Right ventricle myocardium superior (tissue), 1 donor: Measurements from ENCODE around the gene ABHD14A. TPM values are rescaled to one million over a fixed set of nuclear protein-coding genes. Genes with fewer than 3 reads are reported as not detected.
A peak's percentile ranks its signal among the peaks of the same experiment; 100 is the strongest.

ENCODE experiments used
- ATAC-seq: fragments of 200-7000 bp; cut with Tn5 transposase; one replicate; pipeline ENCODE4 v1.9.1; 2020; ENCODE audit warnings: mild to moderate bottlenecking; ENCODE audit not compliant: poor library complexity
- DNase-seq: peaks from one replicate; pipeline ENCODE4 v3.0.0-alpha.2; 2020
- intact Hi-C: fragments of 100-400 bp; cut with DNase I; formaldehyde crosslinking; loops from one replicate; pipeline ENCODE4 v1.11.2; 2022
- total RNA-seq: library from RNA; stranded (reverse); fragmentation: NEBNext Ultra II Directional; extraction: Animal tissue kit (Norgen Biotek cat#: 25700); gene quantifications from one replicate; pipeline ENCODE4 v1.2.1, GENCODE V29; 2021
- donor health status: DM: no; HTN: yes; CAD: no; lungs with severe emphysema.

The ABHD14A gene
- total RNA-seq, 1 donor from 2014 or later: 27.5 TPM

DNA sequence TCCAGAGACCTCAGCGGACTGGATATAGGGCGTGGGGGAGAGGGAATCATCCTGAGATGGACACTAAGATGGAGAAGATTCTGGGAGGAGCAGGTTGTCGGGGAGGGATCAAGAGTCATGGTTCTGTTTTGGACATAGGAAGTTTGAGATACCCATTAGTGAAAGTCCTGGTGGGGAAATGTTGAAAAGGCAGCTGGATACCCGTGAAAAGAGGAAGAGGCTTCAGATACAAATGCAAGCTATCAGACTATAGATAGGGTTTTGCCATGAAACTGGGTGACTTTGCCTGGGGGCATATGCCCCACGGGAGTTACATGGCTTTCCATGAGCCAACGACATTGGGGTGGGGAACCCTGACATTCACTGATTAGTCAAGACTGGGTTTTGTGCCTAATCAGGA is 20.8 kb upstream of the ABHD14A start:
- intact Hi-C loops: no loop called here
- ATAC-seq (no peak), DNase-seq (no peak)

DNA sequence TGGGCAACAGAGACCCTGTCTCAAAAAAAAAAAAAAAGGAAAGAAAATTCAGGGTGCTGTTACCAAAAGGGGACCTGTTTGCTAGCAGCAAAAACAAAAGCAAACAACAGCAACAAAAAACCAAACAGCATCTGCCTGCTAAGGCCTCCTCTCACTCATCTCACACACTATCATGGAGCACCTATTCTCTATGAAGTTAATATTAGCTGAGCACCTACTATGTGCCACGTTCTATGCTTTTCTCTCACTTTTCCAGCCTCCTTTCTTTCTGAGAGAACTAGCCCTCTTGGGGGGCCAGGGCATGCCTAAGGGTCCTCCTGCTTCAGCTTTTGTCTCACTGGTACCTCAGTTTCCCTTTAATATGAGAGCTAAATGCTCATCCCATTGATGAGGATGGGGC is 20.2 kb upstream of the ABHD14A start:
- ATAC-seq (no peak), DNase-seq (no peak)
- intact Hi-C loops: no loop called here

DNA sequence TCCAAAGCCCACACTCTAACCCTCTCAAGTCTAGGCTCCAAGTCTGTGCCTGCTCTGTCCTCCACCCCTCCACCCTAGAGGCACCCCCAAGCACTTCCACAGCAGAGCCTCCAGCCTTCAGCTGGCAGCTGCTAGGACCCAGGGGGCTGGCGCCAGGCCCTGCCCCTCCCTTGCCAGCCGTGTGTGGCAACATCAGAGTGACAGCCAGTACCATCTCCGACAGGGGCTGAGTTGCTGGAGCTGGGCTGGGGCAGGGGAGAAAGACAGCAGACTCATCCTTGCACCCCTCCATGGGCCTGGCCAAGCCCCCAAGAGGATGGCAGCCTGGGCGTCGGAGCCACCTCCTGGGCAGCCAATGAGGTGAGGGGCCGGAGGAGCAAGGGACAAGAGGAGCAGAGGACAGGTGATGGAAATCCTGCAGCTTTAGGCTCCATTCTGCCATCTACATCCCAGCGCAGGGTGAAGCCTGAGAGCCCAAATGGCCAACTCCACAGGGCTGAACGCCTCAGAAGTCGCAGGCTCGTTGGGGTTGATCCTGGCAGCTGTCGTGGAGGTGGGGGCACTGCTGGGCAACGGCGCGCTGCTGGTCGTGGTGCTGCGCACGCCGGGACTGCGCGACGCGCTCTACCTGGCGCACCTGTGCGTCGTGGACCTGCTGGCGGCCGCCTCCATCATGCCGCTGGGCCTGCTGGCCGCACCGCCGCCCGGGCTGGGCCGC is 19.5 kb upstream of the ABHD14A start, which contains the start of gene GPR62:
Gene GPR62 (plus strand): TSS at position 207 of the 718 bp plus-strand sequence. CDS start 272 bp downstream, at position 479.
- DNase-seq: no peak
- ATAC-seq: no peak
- intact Hi-C loops: no loop called here

DNA sequence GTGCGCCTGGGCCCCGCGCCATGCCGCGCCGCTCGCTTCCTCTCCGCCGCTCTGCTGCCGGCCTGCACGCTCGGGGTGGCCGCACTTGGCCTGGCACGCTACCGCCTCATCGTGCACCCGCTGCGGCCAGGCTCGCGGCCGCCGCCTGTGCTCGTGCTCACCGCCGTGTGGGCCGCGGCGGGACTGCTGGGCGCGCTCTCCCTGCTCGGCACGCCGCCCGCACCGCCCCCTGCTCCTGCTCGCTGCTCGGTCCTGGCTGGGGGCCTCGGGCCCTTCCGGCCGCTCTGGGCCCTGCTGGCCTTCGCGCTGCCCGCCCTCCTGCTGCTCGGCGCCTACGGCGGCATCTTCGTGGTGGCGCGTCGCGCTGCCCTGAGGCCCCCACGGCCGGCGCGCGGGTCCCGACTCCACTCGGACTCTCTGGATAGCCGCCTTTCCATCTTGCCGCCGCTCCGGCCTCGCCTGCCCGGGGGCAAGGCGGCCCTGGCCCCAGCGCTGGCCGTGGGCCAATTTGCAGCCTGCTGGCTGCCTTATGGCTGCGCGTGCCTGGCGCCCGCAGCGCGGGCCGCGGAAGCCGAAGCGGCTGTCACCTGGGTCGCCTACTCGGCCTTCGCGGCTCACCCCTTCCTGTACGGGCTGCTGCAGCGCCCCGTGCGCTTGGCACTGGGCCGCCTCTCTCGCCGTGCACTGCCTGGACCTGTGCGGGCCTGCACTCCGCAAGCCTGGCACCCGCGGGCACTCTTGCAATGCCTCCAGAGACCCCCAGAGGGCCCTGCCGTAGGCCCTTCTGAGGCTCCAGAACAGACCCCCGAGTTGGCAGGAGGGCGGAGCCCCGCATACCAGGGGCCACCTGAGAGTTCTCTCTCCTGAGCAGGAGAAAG is 18.7 kb upstream of the ABHD14A start:
- peak; percentile 74 for DNase-seq
- intact Hi-C loops: no loop called here
- ATAC-seq: peak; percentile 84

DNA sequence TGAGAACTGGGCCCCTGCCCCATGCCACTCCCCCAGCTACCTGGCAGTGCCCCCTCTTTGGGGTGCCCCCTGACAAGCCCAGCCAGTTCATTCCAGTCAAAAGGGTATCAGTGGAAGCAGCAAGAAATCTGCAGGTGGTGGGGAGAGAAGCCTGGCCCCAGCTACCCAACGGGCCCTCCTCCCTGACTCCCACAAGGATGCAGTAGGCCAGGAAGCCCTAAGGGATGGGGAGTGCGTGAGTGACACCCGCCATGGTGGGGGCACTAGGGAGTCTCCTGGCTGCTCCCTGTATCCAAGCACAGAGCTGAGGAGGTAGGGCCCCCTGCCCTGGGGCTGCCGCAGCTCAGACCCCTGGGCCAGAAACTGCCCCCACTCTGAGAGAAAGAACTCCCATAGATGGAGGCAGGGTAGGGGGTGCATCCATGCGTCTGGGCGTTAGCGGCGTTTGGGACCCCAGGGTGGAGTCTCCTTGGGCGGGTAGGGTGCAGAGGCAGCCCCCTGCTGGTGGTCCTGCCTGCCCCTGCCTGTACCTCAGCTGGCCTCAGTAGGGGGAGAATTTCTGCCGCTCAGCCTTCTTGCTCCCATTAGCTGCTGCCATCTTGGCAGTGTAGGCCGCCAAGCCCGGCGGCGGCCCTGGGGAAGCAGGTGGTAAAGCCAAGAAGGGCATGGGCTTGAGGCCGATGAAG is 17.2 kb upstream of the ABHD14A start:
- intact Hi-C loops: no loop called here
- ATAC-seq (no peak), DNase-seq (no peak)

- no peak for DNase-seq
- intact Hi-C loops: no loop called here
- ATAC-seq: no peak
These were observed 16.0 kb upstream of the ABHD14A start for GRCh38 chr3:51958603-51959521.

GRCh38 chr3:51959651-51960050 is 15.2 kb upstream of the ABHD14A start:
- DNase-seq: no peak
- ATAC-seq: no peak
- intact Hi-C loops: no loop called here

GRCh38 chr3:51960386-51960785 is 14.5 kb upstream of the ABHD14A start:
- intact Hi-C loops: no loop called here
- DNase-seq (no peak), ATAC-seq (no peak)

DNA sequence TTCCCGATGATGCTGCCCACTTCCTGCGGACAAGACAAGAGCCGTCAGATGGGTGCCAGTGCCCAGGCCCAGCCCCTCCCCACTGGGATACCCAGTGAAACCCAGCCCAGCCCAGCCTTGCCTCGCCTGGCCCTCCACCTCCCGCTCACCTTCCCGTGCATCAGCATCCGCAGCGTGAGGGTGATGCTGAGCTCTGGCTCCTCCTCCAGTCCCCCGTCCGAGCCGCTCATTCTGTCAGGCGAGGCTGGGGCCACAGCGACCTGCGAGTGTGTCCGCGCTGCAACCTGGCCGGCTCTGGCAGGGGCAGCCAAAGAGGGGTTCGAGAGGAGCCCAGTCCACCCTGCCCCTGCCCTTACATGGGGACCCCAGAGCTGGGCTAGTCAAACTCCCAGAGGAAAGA is 13.9 kb upstream of the ABHD14A start:
- ATAC-seq (no peak), DNase-seq (no peak)
- intact Hi-C loops: no loop called here

DNA sequence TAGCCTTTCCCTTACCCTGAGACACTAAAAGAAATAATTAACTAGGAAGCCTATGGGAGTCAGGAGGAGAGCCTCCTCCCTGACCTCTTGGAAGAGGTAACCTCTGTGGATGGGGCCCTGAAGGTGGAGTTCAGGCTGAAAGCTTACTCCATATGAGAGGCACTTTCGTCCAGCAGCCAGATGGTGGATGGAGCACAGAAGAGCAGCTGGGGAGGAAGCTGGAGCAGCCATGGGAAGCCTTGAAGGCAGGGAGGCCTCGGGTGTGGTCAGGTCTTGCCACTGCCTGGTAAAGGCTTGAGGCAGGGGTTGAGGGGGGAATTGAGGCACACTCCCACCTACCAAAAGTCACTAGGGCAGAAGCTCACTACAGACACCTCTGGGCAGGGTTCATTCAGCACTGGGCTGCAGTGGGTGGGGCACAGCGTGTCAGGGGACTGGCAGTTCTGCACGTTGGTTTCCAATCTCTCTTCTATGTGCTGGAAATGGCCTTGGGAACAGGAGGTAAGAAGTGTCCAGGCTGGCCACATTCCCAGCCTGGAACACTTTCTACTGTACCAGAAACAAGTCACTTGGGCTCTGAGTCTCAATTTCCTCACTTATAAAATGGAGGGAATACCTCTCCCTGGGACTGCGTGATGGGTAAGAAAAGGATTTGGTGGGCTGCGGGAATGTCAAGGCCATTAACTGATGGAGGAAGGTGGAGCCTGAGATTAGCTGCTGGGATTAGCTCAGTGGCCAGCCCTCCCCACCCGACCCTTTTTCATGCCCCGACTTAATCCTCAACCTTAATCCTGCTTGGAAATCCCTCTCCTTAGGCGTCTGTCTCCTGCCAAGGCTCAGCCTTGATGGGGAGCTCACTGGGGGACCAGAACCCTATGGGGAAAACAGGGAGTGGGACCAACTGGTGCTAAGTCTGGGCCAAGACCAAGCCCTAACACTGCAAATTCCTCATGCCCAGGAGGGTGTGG is 13.0 kb upstream of the ABHD14A start:
- DNase-seq: peak; percentile 66

DNA sequence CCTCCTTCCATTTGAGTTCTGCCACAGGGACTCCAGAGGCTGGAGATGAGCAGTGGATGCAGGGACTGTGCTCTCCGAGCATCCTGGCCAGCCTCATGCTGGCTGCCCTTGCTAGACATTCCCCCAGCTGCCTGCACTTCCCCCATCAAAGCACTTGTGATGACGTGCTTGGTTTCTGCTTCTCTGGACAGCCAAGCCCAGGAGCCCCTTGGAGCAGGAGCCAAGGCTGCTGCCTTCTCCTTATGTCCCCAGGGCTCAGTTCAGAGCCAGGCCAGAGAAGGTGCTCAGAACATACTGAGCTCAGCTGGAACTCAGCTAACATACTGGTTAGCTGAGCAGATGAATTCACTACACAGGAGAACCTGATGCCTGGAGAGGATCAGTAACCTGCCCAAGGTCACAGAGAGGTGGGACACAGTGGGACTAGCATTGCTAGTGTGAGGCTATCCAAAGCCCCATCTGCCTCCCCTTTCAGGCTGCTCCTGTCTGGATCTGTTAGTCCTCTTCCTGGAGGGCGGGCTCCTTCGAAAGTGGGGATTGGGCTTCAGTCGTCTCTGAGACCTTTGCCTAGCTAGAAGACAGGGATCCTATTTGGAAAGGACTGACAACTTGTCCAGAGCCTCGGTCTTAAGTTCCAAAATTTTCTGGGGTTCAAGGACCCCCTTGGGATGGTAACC is 11.9 kb upstream of the ABHD14A start:
- DNase-seq (no peak), ATAC-seq (peak; percentile 13)
- intact Hi-C loops: no loop called here

More for the DNA sequence above, 13.0 kb upstream of the ABHD14A start:
- intact Hi-C loops: no loop called here
- ATAC-seq: peak; percentile 78

DNA sequence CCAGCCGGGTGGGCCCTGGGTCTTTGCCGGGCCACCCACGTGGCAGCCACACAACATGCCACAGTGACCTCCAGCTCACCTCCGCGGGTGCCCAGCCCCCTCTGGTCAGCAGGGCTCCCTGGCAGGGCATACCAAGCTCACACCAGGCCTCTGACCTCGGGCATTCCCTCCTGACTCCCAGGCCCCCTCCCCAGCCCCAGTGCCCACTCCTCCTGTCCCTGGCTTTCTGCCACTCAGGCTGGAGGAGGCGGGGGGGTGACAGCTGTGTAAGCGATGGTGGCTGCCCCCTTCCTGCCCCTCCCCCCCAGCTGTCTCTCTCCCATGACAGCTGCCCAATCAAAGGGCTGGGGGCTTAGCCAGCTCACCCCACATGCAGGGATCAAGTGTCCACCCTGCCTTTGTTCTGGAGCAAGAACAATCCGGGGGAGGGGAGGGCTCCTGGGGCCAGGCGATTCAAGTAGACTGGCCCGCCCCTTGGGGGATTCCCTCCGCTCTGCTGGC is 10.9 kb upstream of the ABHD14A start:
- no peak for DNase-seq
- intact Hi-C loops: no loop called here
- no peak for ATAC-seq

DNA sequence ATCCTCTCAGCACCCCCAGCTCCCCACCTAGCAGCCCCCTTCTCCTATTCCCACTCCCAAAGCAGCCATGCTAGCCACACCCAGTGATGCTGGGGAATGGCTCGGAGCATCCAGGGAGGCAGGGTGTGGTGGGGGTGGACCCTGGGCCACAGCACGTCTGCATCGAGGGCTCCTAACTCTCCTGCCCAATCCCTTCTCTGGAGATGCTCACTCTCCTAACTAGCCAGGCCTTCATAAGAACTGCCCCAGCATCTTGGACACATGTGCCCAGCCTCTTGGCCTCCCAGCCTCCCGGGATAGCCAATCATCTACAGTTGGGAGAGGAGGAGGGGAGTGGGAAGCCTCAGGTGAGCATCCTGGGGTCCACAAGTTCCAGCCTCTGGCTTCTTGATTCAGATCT is 10.3 kb upstream of the ABHD14A start:
- DNase-seq (no peak), ATAC-seq (no peak)
- intact Hi-C loops: no loop called here

- DNase-seq: no peak
- no peak for ATAC-seq
- intact Hi-C loops: no loop called here
These were observed 8.8 kb upstream of the ABHD14A start for GRCh38 chr3:51966016-51966415.

DNA sequence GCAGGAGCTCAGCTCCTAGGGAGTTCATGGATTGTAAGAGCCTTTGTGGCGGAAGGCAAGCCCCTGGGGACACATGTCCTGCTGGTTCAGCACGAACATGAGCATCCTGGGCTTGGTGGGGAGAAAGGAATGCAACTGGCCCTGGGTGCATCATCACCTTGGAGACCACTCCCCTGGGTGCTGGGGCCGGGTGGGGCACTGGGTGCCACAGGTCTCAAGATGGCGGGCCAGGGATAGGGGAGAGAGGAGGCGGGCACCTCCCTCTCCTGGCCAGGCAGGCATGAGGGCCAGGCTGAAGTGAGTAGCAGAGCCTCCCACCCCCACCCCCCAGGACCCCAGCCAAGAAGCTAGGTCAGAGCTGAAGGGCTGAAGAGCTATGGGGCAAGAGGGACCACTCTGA is 8.4 kb upstream of the ABHD14A start:
- ATAC-seq (no peak), DNase-seq (no peak)
- intact Hi-C loops: no loop called here

- DNase-seq (no peak), ATAC-seq (peak; percentile 0)
- intact Hi-C loops: no loop called here
These were observed 7.9 kb upstream of the ABHD14A start for GRCh38 chr3:51966922-51967383.
